Stimulated activated naive CD4-positive, alpha-beta T cell (primary cell): Measurements from ENCODE around the gene DLG2.
"Not testable (repeated sequence)": the region's sequence is repeated elsewhere in the genome, so short reads cannot be mapped to it uniquely, and the experiment has no call there.

Source experiments
- DNase-seq, 6 experiments: peaks; one replicate each; lab custom pipeline; 2025; lab: John Stamatoyannopoulos, UW

Gene DLG2

GRCh38 chr11:85229723-85230122, 397.4 kb downstream of the DLG2 start:
- DNase-seq, result not testable (repeated sequence)

- no peak for DNase-seq
Measured at GRCh38 chr11:85196968-85197367, 430.2 kb downstream of the DLG2 start.

GRCh38 chr11:85195934-85196333, 431.2 kb downstream of the DLG2 start:
- no peak for DNase-seq

- no peak for DNase-seq
Measured at GRCh38 chr11:85187992-85188391, 439.2 kb downstream of the DLG2 start.

- no peak for DNase-seq
Measured at GRCh38 chr11:85184721-85185120, 442.4 kb downstream of the DLG2 start.

GRCh38 chr11:85182441-85183387, 444.4 kb downstream of the DLG2 start:
- DNase-seq, result no peak

GRCh38 chr11:85180528-85180927, 446.6 kb downstream of the DLG2 start:
- DNase-seq, result no peak

- no peak for DNase-seq
Measured at GRCh38 chr11:85171648-85172257, 455.4 kb downstream of the DLG2 start.

- DNase-seq, result no peak
Measured at GRCh38 chr11:85170184-85170583, 457.0 kb downstream of the DLG2 start.

- no peak for DNase-seq
Measured at GRCh38 chr11:85167471-85167870, 459.7 kb downstream of the DLG2 start.

GRCh38 chr11:85167038-85167437, 460.1 kb downstream of the DLG2 start:
- DNase-seq, result no peak

GRCh38 chr11:85165819-85166218, 461.3 kb downstream of the DLG2 start:
- no peak for DNase-seq

- no peak for DNase-seq
Measured at GRCh38 chr11:85164743-85165142, 462.4 kb downstream of the DLG2 start.

- DNase-seq, result no peak
Measured at GRCh38 chr11:85154294-85154693, 472.9 kb downstream of the DLG2 start.

GRCh38 chr11:85137597-85137996, 489.5 kb downstream of the DLG2 start:
- DNase-seq, result no peak

- no peak for DNase-seq
Measured at GRCh38 chr11:85133636-85134035, 493.5 kb downstream of the DLG2 start.

- DNase-seq, result no peak
Measured at GRCh38 chr11:85132851-85133585, 494.1 kb downstream of the DLG2 start.

GRCh38 chr11:85127349-85127748, 499.8 kb downstream of the DLG2 start:
- DNase-seq, result no peak

GRCh38 chr11:85123752-85124231, 503.4 kb downstream of the DLG2 start:
- DNase-seq, result no peak

GRCh38 chr11:85118151-85118550, 509.0 kb downstream of the DLG2 start:
- DNase-seq, result no peak

- DNase-seq, result no peak
Measured at GRCh38 chr11:85115798-85116197, 511.3 kb downstream of the DLG2 start.

- no peak for DNase-seq
Measured at GRCh38 chr11:85114786-85115185, 512.4 kb downstream of the DLG2 start.
